Measurements from ENCODE around the gene ADORA3.

GRCh38 chr1:111497592-111497991 is 5.8 kb downstream of the ADORA3 start:
- TF ChIP-seq CTCF (IDR thresholded peaks at IDR 0.05 in 2 of 3, conservative IDR thresholded peaks at IDR 0.05 in 1 of 3; ENCODE audit: control insufficient read depth in 2 of 3, extremely low read depth in 1 of 3, insufficient read depth in 1 of 3, low read depth in 3 of 3, low read length in 3 of 3) (no peak), POLR2A (IDR thresholded peaks at IDR 0.05; ENCODE audit: low read depth, low read length) (no peak), ELK1 (IDR thresholded peaks at IDR 0.05; ENCODE audit: low read depth, low read length) (no peak), EZH2 (IDR thresholded peaks at IDR 0.05; ENCODE audit: borderline replicate concordance, control insufficient read depth, low read depth, low read length) (no peak), TARDBP (IDR thresholded peaks at IDR 0.05; ENCODE audit: borderline replicate concordance) (no peak), IRF3 (IDR thresholded peaks at IDR 0.05) (no peak), KLF5 (IDR thresholded peaks at IDR 0.05; ENCODE audit: partially characterized antibody) (no peak), DPF2 (IDR thresholded peaks at IDR 0.05) (no peak), USF1 (IDR thresholded peaks at IDR 0.05; ENCODE audit: borderline replicate concordance, extremely low read length, insufficient read depth, low read depth, low read length) (no peak), SMAD1 (IDR thresholded peaks at IDR 0.05; ENCODE audit: low read depth, partially characterized antibody) (no peak), MAX (IDR thresholded peaks at IDR 0.05; ENCODE audit: low read depth, low read length) (no peak)
